Activated CD4-positive, alpha-beta memory T cell treated with anti-CD3 and anti-CD28 coated beads for 36 hours (primary cell): ENCODE results near the gene GPC5. TPM values are rescaled to one million over a fixed set of nuclear protein-coding genes. Genes with fewer than 3 reads are reported as not detected.

Experiments used
- CTCF ChIA-PET: fragments of 350-600 bp; sonication (Branson Sonifier 250); formaldehyde crosslinking; loops from one replicate; lab custom pipeline; 2021; ENCODE audit warnings: antibody characterized with exemption, inconsistent platforms; lab: Charles Lee
- POLR2A ChIA-PET: fragments of 350-600 bp; sonication (Branson Sonifier 250); formaldehyde crosslinking; loops from one replicate; lab custom pipeline; 2021; ENCODE audit warnings: antibody characterized with exemption; lab: Charles Lee
- DNase-seq: peaks from one replicate; pipeline ENCODE4 v3.0.0-alpha.2; 2020
- H3K27ac Mint-ChIP-seq: one replicate; pipeline ENCODE4 v1.8.0; 2021; ENCODE audit warnings: mixed read lengths
- H3K27me3 Mint-ChIP-seq: one replicate; pipeline ENCODE4 v1.8.0; 2021; ENCODE audit warnings: mixed read lengths
- H3K36me3 Mint-ChIP-seq: one replicate; pipeline ENCODE4 v1.8.0; 2021; ENCODE audit warnings: mixed read lengths
- H3K4me1 Mint-ChIP-seq: one replicate; pipeline ENCODE4 v1.8.0; 2021; ENCODE audit warnings: low read depth, mixed read lengths
- H3K4me3 Mint-ChIP-seq: one replicate; pipeline ENCODE4 v1.8.0; 2021; ENCODE audit warnings: mild to moderate bottlenecking, mixed read lengths
- H3K9me3 Mint-ChIP-seq: one replicate; pipeline ENCODE4 v1.8.0; 2021; ENCODE audit warnings: mixed read lengths
- intact Hi-C: fragments of 100-400 bp; cut with micrococcal nuclease; formaldehyde crosslinking; loops from one replicate; pipeline ENCODE4 v1.15.1; 2023
- total RNA-seq, 2 experiments: library from RNA; stranded (reverse); gene quantifications; one replicate each; pipeline ENCODE4 v1.2.3, GENCODE V29; 2021

GPC5 gene
- total RNA-seq, 2 experiments from 2014 or later, result 0.17 to 0.29 TPM

DNA sequence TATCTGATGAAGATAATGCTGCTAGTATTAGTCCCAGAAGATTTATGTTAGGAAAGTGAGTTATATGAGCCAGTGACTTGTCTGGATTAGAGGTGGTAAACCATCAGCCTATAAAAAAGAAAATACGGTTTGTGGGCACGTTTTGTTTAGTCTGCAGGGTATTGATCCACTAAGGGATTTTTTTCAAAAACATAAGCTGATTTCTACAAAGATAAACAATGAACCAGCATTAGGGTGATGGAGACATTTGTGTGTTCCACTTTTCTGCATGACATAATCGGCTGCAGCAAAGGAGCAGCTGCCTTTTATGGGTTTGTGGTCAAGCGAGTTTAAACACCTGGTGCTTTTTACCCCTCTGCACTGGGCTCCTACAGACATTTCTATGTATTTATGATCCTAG, 991.8 kb downstream of the GPC5 start:
- Mint-ChIP-seq H3K27ac (no peak overlapping the region), H3K4me1 (no peaks in the 10 kb centered on the region), H3K27me3 (no peaks in the 10 kb centered on the region), H3K4me3 (no peak overlapping the region), H3K9me3 (peaks cover 2% of the 10 kb centered on the region), H3K36me3 (no peaks in the 10 kb centered on the region)
- no peak for DNase-seq
- ChIA-PET CTCF (no interaction called here), POLR2A (no interaction called here)
- intact Hi-C loops, result no loop called here

DNA sequence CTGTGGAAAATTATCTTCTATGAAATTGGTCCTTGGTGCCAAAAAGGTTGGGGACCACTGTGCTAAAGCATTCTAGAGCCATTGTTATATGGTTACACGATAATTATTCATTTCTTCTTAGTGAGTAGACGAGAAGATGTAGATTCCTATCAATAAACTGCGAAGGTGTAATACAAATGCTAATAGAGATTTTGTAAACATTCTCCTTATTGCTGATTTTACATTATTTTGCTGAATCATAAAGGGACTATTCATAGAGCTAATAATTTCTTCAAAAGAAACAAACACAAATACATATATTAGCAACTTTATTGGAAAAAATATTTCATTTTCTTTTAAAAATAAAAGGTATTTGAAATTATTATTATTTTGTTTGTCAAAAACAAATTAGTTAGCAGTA, 1005.2 kb downstream of the GPC5 start:
- CTCF ChIA-PET, result no interaction called here
- H3K4me1 Mint-ChIP-seq, result no peaks in the 10 kb centered on the region
- H3K9me3 Mint-ChIP-seq, result peaks cover 3% of the 10 kb centered on the region
- H3K36me3 Mint-ChIP-seq, result no peaks in the 10 kb centered on the region
- no peak for DNase-seq
- no peak overlapping the region for H3K4me3 Mint-ChIP-seq
- H3K27ac Mint-ChIP-seq, result no peak overlapping the region
- no peaks in the 10 kb centered on the region for H3K27me3 Mint-ChIP-seq
- POLR2A ChIA-PET, result no interaction called here
- intact Hi-C loops, result no loop called here

GRCh38 chr13:92407858-92408257, 1009.4 kb downstream of the GPC5 start:
- Mint-ChIP-seq H3K27ac (no peak overlapping the region), H3K4me3 (no peak overlapping the region), H3K4me1 (no peaks in the 10 kb centered on the region), H3K9me3 (no peaks in the 10 kb centered on the region), H3K36me3 (no peaks in the 10 kb centered on the region), H3K27me3 (no peaks in the 10 kb centered on the region)
- ChIA-PET POLR2A (no interaction called here), CTCF (no interaction called here)
- no peak for DNase-seq
- intact Hi-C loops, result no loop called here

- ChIA-PET CTCF (no interaction called here), POLR2A (no interaction called here)
- DNase-seq, result no peak
- Mint-ChIP-seq H3K4me3 (no peak overlapping the region), H3K27me3 (no peaks in the 10 kb centered on the region), H3K9me3 (peaks cover 3% of the 10 kb centered on the region), H3K27ac (no peak overlapping the region), H3K36me3 (no peaks in the 10 kb centered on the region), H3K4me1 (no peaks in the 10 kb centered on the region)
- intact Hi-C loops, result no loop called here
Observed at GRCh38 chr13:92412481-92412880, 1014.1 kb downstream of the GPC5 start.

DNA sequence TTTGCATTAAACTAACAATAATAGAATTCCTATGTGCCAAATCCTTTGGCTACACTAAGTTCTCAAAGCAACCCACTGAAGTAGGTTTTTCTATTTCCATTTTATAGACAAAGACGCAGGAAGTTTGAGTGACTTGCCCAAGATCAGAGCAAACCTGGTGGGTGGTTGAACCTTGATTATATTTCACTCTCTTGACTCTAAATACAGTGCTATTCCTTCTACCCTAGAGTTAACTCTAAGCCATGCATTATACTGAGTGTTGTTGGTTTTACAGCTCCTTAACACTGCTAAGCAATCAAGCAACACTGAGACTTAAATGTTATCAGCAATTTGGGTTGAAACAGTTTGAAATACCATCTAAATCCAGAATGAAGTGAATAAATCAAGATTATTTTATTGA, 1014.6 kb downstream of the GPC5 start:
- H3K36me3 Mint-ChIP-seq, result no peaks in the 10 kb centered on the region
- ChIA-PET POLR2A (no interaction called here), CTCF (no interaction called here)
- H3K27ac Mint-ChIP-seq, result no peak overlapping the region
- intact Hi-C loops, result no loop called here
- no peaks in the 10 kb centered on the region for H3K4me1 Mint-ChIP-seq
- no peaks in the 10 kb centered on the region for H3K27me3 Mint-ChIP-seq
- H3K4me3 Mint-ChIP-seq, result no peak overlapping the region
- peaks cover 3% of the 10 kb centered on the region for H3K9me3 Mint-ChIP-seq
- no peak for DNase-seq

GRCh38 chr13:92413452-92413851, 1015.0 kb downstream of the GPC5 start:
- Mint-ChIP-seq H3K9me3 (peaks cover 3% of the 10 kb centered on the region), H3K4me1 (no peaks in the 10 kb centered on the region), H3K27ac (no peak overlapping the region), H3K4me3 (no peak overlapping the region), H3K36me3 (no peaks in the 10 kb centered on the region), H3K27me3 (no peaks in the 10 kb centered on the region)
- intact Hi-C loops, result no loop called here
- POLR2A ChIA-PET, result no interaction called here
- DNase-seq, result no peak
- CTCF ChIA-PET, result no interaction called here

DNA sequence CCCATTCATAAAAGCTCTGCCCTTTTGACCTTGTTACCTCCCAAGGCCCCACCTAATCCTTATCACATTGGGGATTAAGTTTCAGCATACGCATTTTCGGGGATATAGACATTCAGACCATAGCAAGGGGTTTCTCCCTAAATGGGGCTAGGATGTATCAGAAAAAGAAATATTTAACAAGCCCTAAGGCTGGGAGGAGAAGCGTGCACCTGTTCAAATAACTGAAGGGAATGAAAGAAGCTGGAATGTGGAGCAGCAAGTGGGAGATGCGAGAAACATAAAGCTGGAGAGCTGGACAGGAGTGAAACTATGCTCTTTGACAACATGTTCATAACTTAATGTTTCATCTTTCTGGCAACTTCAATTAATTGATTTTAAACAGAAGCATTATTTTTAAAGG, 1016.4 kb downstream of the GPC5 start:
- H3K4me1 Mint-ChIP-seq, result no peaks in the 10 kb centered on the region
- no peaks in the 10 kb centered on the region for H3K27me3 Mint-ChIP-seq
- DNase-seq, result no peak
- H3K9me3 Mint-ChIP-seq, result peaks cover 3% of the 10 kb centered on the region
- no peak overlapping the region for H3K4me3 Mint-ChIP-seq
- intact Hi-C loops, result no loop called here
- ChIA-PET CTCF (no interaction called here), POLR2A (no interaction called here)
- H3K36me3 Mint-ChIP-seq, result no peaks in the 10 kb centered on the region
- H3K27ac Mint-ChIP-seq, result no peak overlapping the region

DNA sequence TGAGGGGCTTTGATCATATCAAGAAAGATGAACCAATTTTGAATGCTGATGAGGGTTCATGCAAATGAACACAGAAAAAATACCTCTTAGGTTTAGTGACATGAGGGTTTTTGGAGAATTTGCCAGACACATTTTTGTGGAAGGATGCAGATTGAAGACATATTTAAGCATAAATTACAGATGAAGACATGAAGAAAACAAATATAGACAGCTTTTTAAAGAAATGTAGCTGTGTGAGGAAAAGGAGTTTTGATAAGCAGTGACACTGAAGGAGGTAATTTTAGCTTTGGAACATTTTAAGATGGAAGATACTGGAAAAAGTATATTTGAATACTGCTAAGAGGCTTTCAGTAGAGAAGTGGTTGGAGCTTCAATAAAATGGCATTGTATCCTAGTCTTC, 1017.4 kb downstream of the GPC5 start:
- H3K4me1 Mint-ChIP-seq, result no peaks in the 10 kb centered on the region
- H3K27ac Mint-ChIP-seq, result no peak overlapping the region
- intact Hi-C loops, result no loop called here
- ChIA-PET POLR2A (no interaction called here), CTCF (no interaction called here)
- H3K27me3 Mint-ChIP-seq, result no peaks in the 10 kb centered on the region
- H3K36me3 Mint-ChIP-seq, result no peaks in the 10 kb centered on the region
- H3K4me3 Mint-ChIP-seq, result no peak overlapping the region
- peaks cover 3% of the 10 kb centered on the region for H3K9me3 Mint-ChIP-seq
- DNase-seq, result no peak

DNA sequence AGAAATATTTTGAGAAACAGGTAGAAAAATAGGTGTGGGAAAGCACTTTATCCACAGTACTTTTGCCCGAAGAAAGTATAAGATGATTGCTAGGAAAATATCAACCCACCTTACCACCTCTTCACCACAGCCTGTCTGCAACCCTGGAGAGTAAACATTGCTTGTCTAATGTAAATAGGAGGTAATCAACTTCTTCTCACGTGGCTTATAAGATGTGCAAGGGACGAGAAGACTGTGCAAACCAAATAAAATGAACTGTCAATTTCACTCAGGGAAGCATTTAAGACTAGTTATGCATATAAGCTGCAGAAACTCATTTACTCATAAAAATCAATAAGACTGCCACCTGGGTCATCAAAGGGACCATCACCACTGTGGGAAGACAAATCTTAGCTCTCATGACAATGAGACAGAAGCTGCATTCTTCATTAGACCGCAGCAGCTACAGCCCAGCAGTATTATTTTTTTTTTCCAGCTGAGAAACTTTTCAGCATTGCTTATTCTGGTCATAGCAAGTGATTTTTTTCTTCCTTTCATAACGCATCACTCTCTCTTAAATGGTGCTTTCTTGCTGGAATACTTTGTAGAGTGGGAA, 1020.5 kb downstream of the GPC5 start:
- DNase-seq, result no peak
- no peak overlapping the region for H3K4me3 Mint-ChIP-seq
- CTCF ChIA-PET, result no interaction called here
- no peaks in the 10 kb centered on the region for H3K36me3 Mint-ChIP-seq
- peaks cover 7% of the 10 kb centered on the region for H3K9me3 Mint-ChIP-seq
- POLR2A ChIA-PET, result no interaction called here
- H3K4me1 Mint-ChIP-seq, result no peaks in the 10 kb centered on the region
- no peaks in the 10 kb centered on the region for H3K27me3 Mint-ChIP-seq
- no peak overlapping the region for H3K27ac Mint-ChIP-seq
- intact Hi-C loops, result no loop called here

GRCh38 chr13:92429231-92429630, 1030.8 kb downstream of the GPC5 start:
- Mint-ChIP-seq H3K4me3 (no peak overlapping the region), H3K27ac (no peak overlapping the region), H3K4me1 (no peaks in the 10 kb centered on the region), H3K36me3 (no peaks in the 10 kb centered on the region), H3K27me3 (no peaks in the 10 kb centered on the region), H3K9me3 (peaks cover 10% of the 10 kb centered on the region)
- ChIA-PET POLR2A (no interaction called here), CTCF (no interaction called here)
- intact Hi-C loops, result no loop called here
- DNase-seq, result no peak

DNA sequence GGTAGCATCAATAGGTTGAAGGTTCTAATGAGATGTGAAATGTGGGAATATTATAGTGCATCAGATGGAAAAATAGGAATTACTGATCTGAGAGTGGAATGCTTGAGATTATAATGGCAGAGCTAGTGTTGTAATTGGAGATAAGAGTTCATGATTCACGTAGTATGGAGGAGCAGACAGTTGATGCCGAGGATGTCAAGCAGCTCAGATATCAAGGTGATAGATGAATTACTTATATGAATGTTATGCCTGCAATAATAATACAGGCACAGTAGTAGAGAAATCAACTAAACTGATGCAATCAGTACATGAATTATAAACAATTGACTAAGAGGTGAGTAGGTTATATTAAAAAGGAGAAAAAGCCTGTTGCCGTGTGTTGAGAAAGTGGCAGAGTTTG, 1035.0 kb downstream of the GPC5 start:
- Mint-ChIP-seq H3K9me3 (peaks cover 6% of the 10 kb centered on the region), H3K4me3 (no peak overlapping the region), H3K36me3 (no peaks in the 10 kb centered on the region), H3K27me3 (no peaks in the 10 kb centered on the region), H3K4me1 (no peaks in the 10 kb centered on the region), H3K27ac (no peak overlapping the region)
- ChIA-PET POLR2A (no interaction called here), CTCF (no interaction called here)
- DNase-seq, result no peak
- intact Hi-C loops, result no loop called here

DNA sequence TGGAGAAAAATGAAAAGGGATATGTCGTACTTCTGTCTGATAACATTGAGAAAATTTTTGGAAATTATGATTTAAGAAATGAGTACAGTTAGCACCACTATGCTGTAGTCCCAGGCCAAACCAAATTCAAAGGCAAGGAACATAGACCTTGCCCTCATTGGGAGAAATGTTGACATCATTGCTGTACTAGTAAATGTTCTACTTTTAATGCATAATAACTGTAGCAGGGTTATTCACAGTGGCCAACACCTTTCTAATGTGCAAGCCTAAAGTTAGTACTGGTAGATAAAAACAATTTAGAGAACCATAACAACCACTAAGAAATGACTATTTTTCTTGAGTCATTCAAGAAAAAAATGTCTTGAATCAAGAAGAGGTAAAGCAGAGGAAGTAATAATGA, 1035.5 kb downstream of the GPC5 start:
- Mint-ChIP-seq H3K27ac (no peak overlapping the region), H3K4me3 (no peak overlapping the region), H3K4me1 (no peaks in the 10 kb centered on the region), H3K36me3 (no peaks in the 10 kb centered on the region), H3K27me3 (no peaks in the 10 kb centered on the region), H3K9me3 (peaks cover 6% of the 10 kb centered on the region)
- CTCF ChIA-PET, result no interaction called here
- intact Hi-C loops, result no loop called here
- DNase-seq, result no peak
- POLR2A ChIA-PET, result no interaction called here

- Mint-ChIP-seq H3K4me1 (no peaks in the 10 kb centered on the region), H3K36me3 (no peaks in the 10 kb centered on the region), H3K27me3 (no peaks in the 10 kb centered on the region), H3K4me3 (no peak overlapping the region), H3K9me3 (peaks cover 13% of the 10 kb centered on the region), H3K27ac (no peak overlapping the region)
- ChIA-PET CTCF (no interaction called here), POLR2A (no interaction called here)
- intact Hi-C loops, result no loop called here
- DNase-seq, result no peak
Observed at GRCh38 chr13:92436924-92437323, 1038.5 kb downstream of the GPC5 start.
